Left kidney (tissue), 8 donors: ENCODE results near the gene PISD. TPM values are rescaled to one million over a fixed set of nuclear protein-coding genes. Genes with fewer than 3 reads are reported as not detected.
"Not testable (repeated sequence)": the region's sequence is repeated elsewhere in the genome, so short reads cannot be mapped to it uniquely, and the experiment has no call there.

Experiments used
- DNase-seq: peaks from one replicate; pipeline ENCODE4 v3.0.0-alpha.2; 2013
- long read RNA-seq, 8 donors: transcript quantifications; one replicate each; lab custom pipeline, GENCODE V29; 2026
- polyA plus RNA-seq: library from polyadenylated mRNA; unstranded; fragments of 120-200 nt; gene quantifications from one replicate; pipeline ENCODE4 v1.2.1, GENCODE V29; 2013; ENCODE audit not compliant: insufficient read length

PISD gene
- polyA plus RNA-seq = 32.5 TPM
- long read RNA-seq, donor 1, transcript PISD-209 (8 exons, 1,963 nt) = major isoform, 6 of 7 reads
- long read RNA-seq, donor 1, partial matches to known transcripts = 0 of 7 reads
- long read RNA-seq, donor 1, other reads (novel, unspliced or antisense) = 0 of 7 reads
- long read RNA-seq, donor 2, transcript PISD-209 (8 exons, 1,963 nt) = major isoform, 8 of 8 reads
- long read RNA-seq, donor 2, partial matches to known transcripts = 0 of 8 reads
- long read RNA-seq, donor 2, other reads (novel, unspliced or antisense) = 0 of 8 reads
- long read RNA-seq, donor 3, transcript PISD-209 (8 exons, 1,963 nt) = major isoform, 5 of 5 reads
- long read RNA-seq, donor 3, partial matches to known transcripts = 0 of 5 reads
- long read RNA-seq, donor 3, other reads (novel, unspliced or antisense) = 0 of 5 reads
- long read RNA-seq, donor 4 = 0 reads
- long read RNA-seq, donor 5, transcript PISD-209 (8 exons, 1,963 nt) = major isoform, 6 of 6 reads
- long read RNA-seq, donor 5, partial matches to known transcripts = 0 of 6 reads
- long read RNA-seq, donor 5, other reads (novel, unspliced or antisense) = 0 of 6 reads
- long read RNA-seq, donor 6, partial matches to known transcripts = 0 of 4 reads
- long read RNA-seq, donor 6, other reads (novel, unspliced or antisense) = 0 of 4 reads
- long read RNA-seq, donor 7, partial matches to known transcripts = 0 of 6 reads
- long read RNA-seq, donor 7, other reads (novel, unspliced or antisense) = 0 of 6 reads
- long read RNA-seq, donor 8, partial matches to known transcripts = 0 of 4 reads
- long read RNA-seq, donor 8, other reads (novel, unspliced or antisense) = 0 of 4 reads

GRCh38 chr22:31661851-31662667, at the start of gene PISD:
Gene PISD, minus strand, starts transcription at chr22:31662215. Its CDS starts 7 bp downstream, at chr22:31662208.
- peak; percentile 97 for DNase-seq

- DNase-seq = not testable (repeated sequence)
Observed at GRCh38 chr22:31711226-31711625, 49.2 kb upstream of the PISD start.

- no peak for DNase-seq
Observed at GRCh38 chr22:31707519-31707918, 45.5 kb upstream of the PISD start.

- no peak for DNase-seq
Observed at GRCh38 chr22:31695423-31695822, 33.4 kb upstream of the PISD start.

- not testable (repeated sequence) for DNase-seq
Observed at GRCh38 chr22:31694046-31694445, 32.0 kb upstream of the PISD start.

GRCh38 chr22:31692186-31692886, 30.3 kb upstream of the PISD start:
- DNase-seq = no peak

GRCh38 chr22:31691408-31691807, 29.4 kb upstream of the PISD start:
- no peak for DNase-seq

- no peak for DNase-seq
Observed at GRCh38 chr22:31683181-31684105, 21.4 kb upstream of the PISD start.

GRCh38 chr22:31682751-31683150, 20.7 kb upstream of the PISD start:
- no peak for DNase-seq

- DNase-seq = no peak
Observed at GRCh38 chr22:31681349-31682345, 19.6 kb upstream of the PISD start.

GRCh38 chr22:31680861-31681341, 18.9 kb upstream of the PISD start:
- no peak for DNase-seq

GRCh38 chr22:31678748-31679147, 16.7 kb upstream of the PISD start:
- DNase-seq = no peak

- peak; percentile 85 for DNase-seq
Observed at GRCh38 chr22:31676700-31677099, 14.7 kb upstream of the PISD start.

GRCh38 chr22:31674219-31674618, 12.2 kb upstream of the PISD start:
- not testable (repeated sequence) for DNase-seq

GRCh38 chr22:31668849-31669248, 6.8 kb upstream of the PISD start:
- DNase-seq = not testable (repeated sequence)

GRCh38 chr22:31662668-31663037, 638 bp upstream of the PISD start:
- DNase-seq = no peak

- not testable (repeated sequence) for DNase-seq
Observed at GRCh38 chr22:31660860-31661341, 1.1 kb downstream of the PISD start.

- no peak for DNase-seq
Observed at GRCh38 chr22:31659246-31659645, 2.8 kb downstream of the PISD start.

GRCh38 chr22:31654408-31654807, 7.6 kb downstream of the PISD start:
- no peak for DNase-seq
